ENCODE data around the gene PC. TPM values are rescaled to one million over a fixed set of nuclear protein-coding genes. Genes with fewer than 3 reads are reported as not detected.

Gene PC
- total and polyA plus RNA-seq, 2 experiments from 2014 or later: 18.3 to 21.7 TPM

DNA sequence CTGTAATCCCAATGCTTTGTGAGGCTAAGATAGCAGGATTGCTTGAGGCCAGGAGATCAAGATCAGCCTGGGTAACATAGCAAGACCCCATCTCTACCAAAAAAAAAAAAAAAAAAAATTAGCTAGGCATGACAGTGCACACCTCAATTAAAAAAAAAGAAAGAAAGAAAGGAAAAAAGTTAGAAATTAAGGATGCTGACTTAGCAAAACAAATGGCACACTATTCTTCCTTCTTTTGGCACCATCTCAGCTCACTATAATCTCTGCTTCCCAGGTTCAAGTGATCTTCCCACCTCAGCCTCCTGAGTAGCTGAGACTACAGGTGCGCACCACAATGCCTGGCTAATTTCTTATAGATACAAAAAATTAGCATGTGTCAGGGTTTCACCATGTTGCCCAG is 33.9 kb downstream of the PC start (continued):
- TF ChIP-seq, protein P1, sequence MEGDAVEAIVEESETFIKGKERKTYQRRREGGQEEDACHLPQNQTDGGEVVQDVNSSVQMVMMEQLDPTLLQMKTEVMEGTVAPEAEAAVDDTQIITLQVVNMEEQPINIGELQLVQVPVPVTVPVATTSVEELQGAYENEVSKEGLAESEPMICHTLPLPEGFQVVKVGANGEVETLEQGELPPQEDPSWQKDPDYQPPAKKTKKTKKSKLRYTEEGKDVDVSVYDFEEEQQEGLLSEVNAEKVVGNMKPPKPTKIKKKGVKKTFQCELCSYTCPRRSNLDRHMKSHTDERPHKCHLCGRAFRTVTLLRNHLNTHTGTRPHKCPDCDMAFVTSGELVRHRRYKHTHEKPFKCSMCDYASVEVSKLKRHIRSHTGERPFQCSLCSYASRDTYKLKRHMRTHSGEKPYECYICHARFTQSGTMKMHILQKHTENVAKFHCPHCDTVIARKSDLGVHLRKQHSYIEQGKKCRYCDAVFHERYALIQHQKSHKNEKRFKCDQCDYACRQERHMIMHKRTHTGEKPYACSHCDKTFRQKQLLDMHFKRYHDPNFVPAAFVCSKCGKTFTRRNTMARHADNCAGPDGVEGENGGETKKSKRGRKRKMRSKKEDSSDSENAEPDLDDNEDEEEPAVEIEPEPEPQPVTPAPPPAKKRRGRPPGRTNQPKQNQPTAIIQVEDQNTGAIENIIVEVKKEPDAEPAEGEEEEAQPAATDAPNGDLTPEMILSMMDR (conservative IDR thresholded peaks at IDR 0.05; ENCODE audit: low read depth in 2 of 2): no peak
- TF ChIP-seq JUNB (IDR thresholded peaks at IDR 0.05; ENCODE audit: unreplicated experiment) (no peak), ZNF331 (CRISPR knock-in tag; IDR thresholded peaks at IDR 0.05; ENCODE audit: low read depth) (no peak), EZH2phosphoT487 (IDR thresholded peaks at IDR 0.05; ENCODE audit: unreplicated experiment) (no peak), NANOG (IDR thresholded peaks at IDR 0.05; ENCODE audit: borderline replicate concordance) (no peak), POLR2AphosphoS5 (IDR thresholded peaks at IDR 0.05; ENCODE audit: low read depth) (no peak), CREB1 (CRISPR knock-in tag; IDR thresholded peaks at IDR 0.05; ENCODE audit: low read depth) (no peak)
- TF ChIP-seq, protein P2, sequence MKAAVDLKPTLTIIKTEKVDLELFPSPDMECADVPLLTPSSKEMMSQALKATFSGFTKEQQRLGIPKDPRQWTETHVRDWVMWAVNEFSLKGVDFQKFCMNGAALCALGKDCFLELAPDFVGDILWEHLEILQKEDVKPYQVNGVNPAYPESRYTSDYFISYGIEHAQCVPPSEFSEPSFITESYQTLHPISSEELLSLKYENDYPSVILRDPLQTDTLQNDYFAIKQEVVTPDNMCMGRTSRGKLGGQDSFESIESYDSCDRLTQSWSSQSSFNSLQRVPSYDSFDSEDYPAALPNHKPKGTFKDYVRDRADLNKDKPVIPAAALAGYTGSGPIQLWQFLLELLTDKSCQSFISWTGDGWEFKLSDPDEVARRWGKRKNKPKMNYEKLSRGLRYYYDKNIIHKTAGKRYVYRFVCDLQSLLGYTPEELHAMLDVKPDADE (IDR thresholded peaks at IDR 0.05): no peak

DNA sequence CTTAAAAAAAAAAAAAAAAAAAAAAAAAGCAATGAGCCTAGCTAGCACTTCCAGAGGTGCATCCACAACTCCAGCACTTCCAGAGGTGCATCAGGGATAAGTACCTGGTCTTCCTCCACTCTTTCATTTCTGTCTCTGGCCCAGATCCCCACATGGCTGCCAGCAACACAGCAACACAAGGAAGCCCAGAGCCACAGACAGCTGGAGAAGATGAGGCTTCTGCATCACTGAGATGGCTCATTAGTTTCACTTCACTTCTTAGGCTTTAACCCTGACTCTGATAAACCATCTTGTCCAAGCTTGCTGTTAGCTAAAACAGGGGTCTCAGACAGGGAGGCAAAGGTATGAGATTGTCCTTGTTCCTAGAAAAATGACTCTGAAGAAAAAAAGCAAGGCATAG is 35.6 kb downstream of the PC start:
- H3K36me3 Mint-ChIP-seq (ENCODE audit: low read depth): peaks cover 14% of the 10 kb centered on the region; the same call in 2 of the 3 replicates
- peaks cover 38% of the 10 kb centered on the region for H3K4me1 Mint-ChIP-seq
- no peaks in the 10 kb centered on the region for H4K20me1 ChIP-seq (replicated peaks; ENCODE audit: insufficient read depth)
- no peak overlapping the region for H3K4me2 ChIP-seq
- H3K27ac Mint-ChIP-seq: no peak overlapping the region
- no peak overlapping the region for H2AFZ ChIP-seq
- H3K9me2 ChIP-seq (ENCODE audit: insufficient read depth): no peaks in the 10 kb centered on the region
- DNase-seq (ENCODE audit: low spot score): no peak
- no peak overlapping the region for H3K4me3 ChIP-seq
- 0 out of 2 replicates have a peak, but pooled peaks cover 3% of the 10 kb centered on the region for H3K4me1 ChIP-seq (ENCODE audit: insufficient read depth)
- H3K9me3 Mint-ChIP-seq: peaks cover 15% of the 10 kb centered on the region
- ATAC-seq: no peak
- no peak overlapping the region for H3K27ac ChIP-seq (ENCODE audit: low read depth)
- no peaks in the 10 kb centered on the region for H3F3A ChIP-seq (replicated peaks; ENCODE audit: low read depth)
- peaks cover 6% of the 10 kb centered on the region for H3K27me3 Mint-ChIP-seq (ENCODE audit: insufficient read depth, low read depth, poor library complexity)
- no peak overlapping the region for H3K4me3 Mint-ChIP-seq
- no peaks in the 10 kb centered on the region; the same call in 1 of the 2 replicates for H3K36me3 ChIP-seq (ENCODE audit: insufficient read depth)
- H3K79me2 ChIP-seq (replicated peaks; ENCODE audit: insufficient read depth): no peaks in the 10 kb centered on the region
- H3K27me3 ChIP-seq (ENCODE audit: insufficient read depth): no peaks in the 10 kb centered on the region
- TF ChIP-seq EZH2phosphoT487 (IDR thresholded peaks at IDR 0.05; ENCODE audit: unreplicated experiment): no peak
- TF ChIP-seq ZNF114 (CRISPR knock-in tag; IDR thresholded peaks at IDR 0.05): no peak
- TF ChIP-seq, protein P1 (conservative IDR thresholded peaks at IDR 0.05; ENCODE audit: low read depth in 2 of 2): no peak
- no peak for TF ChIP-seq JUNB (IDR thresholded peaks at IDR 0.05; ENCODE audit: unreplicated experiment)
- TF ChIP-seq, protein P3, sequence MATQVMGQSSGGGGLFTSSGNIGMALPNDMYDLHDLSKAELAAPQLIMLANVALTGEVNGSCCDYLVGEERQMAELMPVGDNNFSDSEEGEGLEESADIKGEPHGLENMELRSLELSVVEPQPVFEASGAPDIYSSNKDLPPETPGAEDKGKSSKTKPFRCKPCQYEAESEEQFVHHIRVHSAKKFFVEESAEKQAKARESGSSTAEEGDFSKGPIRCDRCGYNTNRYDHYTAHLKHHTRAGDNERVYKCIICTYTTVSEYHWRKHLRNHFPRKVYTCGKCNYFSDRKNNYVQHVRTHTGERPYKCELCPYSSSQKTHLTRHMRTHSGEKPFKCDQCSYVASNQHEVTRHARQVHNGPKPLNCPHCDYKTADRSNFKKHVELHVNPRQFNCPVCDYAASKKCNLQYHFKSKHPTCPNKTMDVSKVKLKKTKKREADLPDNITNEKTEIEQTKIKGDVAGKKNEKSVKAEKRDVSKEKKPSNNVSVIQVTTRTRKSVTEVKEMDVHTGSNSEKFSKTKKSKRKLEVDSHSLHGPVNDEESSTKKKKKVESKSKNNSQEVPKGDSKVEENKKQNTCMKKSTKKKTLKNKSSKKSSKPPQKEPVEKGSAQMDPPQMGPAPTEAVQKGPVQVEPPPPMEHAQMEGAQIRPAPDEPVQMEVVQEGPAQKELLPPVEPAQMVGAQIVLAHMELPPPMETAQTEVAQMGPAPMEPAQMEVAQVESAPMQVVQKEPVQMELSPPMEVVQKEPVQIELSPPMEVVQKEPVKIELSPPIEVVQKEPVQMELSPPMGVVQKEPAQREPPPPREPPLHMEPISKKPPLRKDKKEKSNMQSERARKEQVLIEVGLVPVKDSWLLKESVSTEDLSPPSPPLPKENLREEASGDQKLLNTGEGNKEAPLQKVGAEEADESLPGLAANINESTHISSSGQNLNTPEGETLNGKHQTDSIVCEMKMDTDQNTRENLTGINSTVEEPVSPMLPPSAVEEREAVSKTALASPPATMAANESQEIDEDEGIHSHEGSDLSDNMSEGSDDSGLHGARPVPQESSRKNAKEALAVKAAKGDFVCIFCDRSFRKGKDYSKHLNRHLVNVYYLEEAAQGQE (IDR thresholded peaks at IDR 0.05; ENCODE audit: unreplicated experiment): no peak
